Measurements from ENCODE around the gene TSKU.

Gene TSKU

DNA sequence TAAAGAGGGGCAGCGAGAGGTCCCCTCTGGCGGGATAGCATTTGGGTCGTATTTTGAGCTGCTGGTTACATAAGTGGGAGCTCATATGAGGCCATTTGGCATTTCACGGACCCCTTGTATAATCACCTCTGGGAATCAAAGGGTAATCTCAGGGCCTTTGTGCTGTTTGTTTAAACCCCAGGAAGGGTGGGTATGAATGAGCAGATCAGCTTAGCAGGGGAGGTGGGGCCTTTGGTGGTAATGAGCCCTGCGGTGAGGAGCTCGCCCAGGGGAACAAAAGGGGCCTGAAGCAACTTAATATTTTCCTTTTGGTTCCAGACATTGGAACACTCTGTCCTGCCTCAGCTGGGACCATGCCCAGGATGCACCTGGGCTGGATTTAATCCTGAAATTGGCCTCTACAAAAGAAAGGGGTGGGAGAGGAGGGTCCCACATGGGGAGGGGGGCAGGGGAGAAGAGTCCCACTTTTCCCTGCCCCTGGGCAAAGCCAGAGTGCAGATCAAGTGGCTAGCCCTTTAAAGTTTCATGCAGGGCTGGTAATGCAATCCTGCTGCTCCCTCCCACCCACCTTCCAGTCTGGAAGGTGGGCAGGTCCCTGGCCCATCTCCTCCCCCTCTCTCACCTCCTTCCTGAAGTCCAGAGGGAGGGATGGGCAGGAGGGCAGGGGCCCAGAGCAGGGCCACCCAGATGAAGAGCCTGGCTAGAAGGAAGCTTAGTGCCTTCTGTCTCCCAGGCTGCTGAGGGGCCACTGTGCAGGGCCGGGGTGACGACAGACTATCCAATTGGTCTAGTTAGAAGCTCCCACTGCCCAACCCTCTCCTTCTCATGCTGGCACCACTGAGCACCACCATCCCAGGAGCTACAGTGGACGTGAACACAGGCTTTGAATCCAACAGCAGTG lies 10.5 kb downstream of the TSKU start:
- peaks cover 6 to 13% of the 10 kb centered on the region in 2 donors for H3K27me3 Mint-ChIP-seq
- H3K4me1 Mint-ChIP-seq: no peaks in the 10 kb centered on the region
- no peak overlapping the region for H3K27ac Mint-ChIP-seq
- no peaks in the 10 kb centered on the region for H3K36me3 Mint-ChIP-seq
- DNase-seq (no peak), ATAC-seq (replicated peaks) (no peak)
- no peak overlapping the region for H3K4me3 Mint-ChIP-seq
- peaks cover 0 to 4% of the 10 kb centered on the region in 2 donors for H3K9me3 Mint-ChIP-seq

DNA sequence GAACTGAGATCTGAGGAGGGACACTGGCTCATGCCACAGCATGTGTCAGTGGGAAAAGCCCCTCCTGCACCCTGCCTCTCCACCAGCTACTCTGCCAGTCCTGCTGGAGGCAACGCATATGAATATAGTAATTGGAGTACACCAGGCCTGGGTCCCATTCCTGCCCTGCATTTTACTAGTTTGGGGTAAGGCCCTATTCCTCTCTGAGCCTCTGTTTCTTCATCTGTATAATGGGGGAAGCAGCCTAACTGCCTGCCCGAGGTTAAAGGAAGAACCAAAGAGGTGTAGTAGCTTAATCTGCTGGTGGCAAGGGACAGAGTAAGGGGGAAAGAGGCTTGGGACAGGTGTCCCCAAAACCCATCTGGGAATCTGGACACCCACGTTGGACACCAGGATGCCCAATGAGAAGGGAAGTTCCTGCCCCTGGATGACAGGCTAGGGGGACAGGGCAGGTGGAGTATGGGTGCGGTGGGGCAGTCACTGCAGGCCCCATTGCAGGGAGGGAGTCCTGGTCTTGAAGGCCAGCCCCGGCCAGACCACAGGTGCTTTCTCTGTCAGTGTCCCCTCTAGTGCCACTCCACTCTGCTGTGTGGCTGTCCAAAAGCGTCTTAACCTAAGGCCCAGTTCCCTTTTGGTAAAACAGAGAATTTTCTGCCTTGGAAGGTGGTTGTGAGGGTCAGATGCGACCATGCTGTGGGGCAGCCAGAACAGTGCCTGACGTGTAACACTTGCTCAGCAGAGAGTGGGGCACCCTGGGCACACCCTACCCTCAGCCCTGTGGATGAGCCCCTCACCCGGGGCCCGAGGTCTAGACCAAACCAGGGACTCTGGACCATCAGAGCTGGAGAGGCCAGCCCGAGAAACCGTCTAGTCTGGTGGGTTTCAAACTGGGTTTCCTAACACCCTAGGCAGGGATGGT lies 11.5 kb downstream of the TSKU start:
- H3K4me1 Mint-ChIP-seq: peaks cover 2 to 5% of the 10 kb centered on the region in 2 donors
- no peaks in the 10 kb centered on the region for H3K36me3 Mint-ChIP-seq
- peaks cover 6 to 13% of the 10 kb centered on the region in 2 donors for H3K27me3 Mint-ChIP-seq
- H3K27ac Mint-ChIP-seq: no peak overlapping the region
- DNase-seq (no peak), ATAC-seq (replicated peaks) (no peak)
- H3K9me3 Mint-ChIP-seq: peaks cover 0 to 4% of the 10 kb centered on the region in 2 donors
- no peak overlapping the region for H3K4me3 Mint-ChIP-seq

- Mint-ChIP-seq H3K9me3 (peaks cover 0 to 4% of the 10 kb centered on the region in 2 donors), H3K27ac (no peak overlapping the region), H3K36me3 (no peaks in the 10 kb centered on the region), H3K27me3 (peaks cover 13 to 15% of the 10 kb centered on the region in 2 donors), H3K4me3 (no peak overlapping the region), H3K4me1 (peaks cover 2 to 9% of the 10 kb centered on the region in 2 donors)
- DNase-seq (no peak), ATAC-seq (replicated peaks) (no peak)
Observed at GRCh38 chr11:76795290-76795935, 12.3 kb downstream of the TSKU start.

DNA sequence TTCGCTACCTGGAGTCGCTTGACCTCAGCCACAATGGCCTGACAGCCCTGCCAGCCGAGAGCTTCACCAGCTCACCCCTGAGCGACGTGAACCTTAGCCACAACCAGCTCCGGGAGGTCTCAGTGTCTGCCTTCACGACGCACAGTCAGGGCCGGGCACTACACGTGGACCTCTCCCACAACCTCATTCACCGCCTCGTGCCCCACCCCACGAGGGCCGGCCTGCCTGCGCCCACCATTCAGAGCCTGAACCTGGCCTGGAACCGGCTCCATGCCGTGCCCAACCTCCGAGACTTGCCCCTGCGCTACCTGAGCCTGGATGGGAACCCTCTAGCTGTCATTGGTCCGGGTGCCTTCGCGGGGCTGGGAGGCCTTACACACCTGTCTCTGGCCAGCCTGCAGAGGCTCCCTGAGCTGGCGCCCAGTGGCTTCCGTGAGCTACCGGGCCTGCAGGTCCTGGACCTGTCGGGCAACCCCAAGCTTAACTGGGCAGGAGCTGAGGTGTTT lies 12.8 kb downstream of the TSKU start:
- Mint-ChIP-seq H3K9me3 (peaks cover 0 to 4% of the 10 kb centered on the region in 2 donors), H3K4me1 (peaks cover 2 to 9% of the 10 kb centered on the region in 2 donors), H3K4me3 (no peak overlapping the region), H3K36me3 (no peaks in the 10 kb centered on the region), H3K27ac (no peak overlapping the region), H3K27me3 (peaks cover 12 to 13% of the 10 kb centered on the region in 2 donors)
- DNase-seq (no peak), ATAC-seq (replicated peaks) (no peak)

- Mint-ChIP-seq H3K27me3 (peaks cover 12 to 13% of the 10 kb centered on the region in 2 donors), H3K36me3 (no peaks in the 10 kb centered on the region), H3K4me1 (peaks cover 2 to 9% of the 10 kb centered on the region in 2 donors), H3K9me3 (peaks cover 0 to 4% of the 10 kb centered on the region in 2 donors), H3K27ac (no peak overlapping the region), H3K4me3 (no peak overlapping the region)
- DNase-seq: no peak
- no peak for ATAC-seq (replicated peaks)
Observed at GRCh38 chr11:76796511-76797198, 13.5 kb downstream of the TSKU start.

DNA sequence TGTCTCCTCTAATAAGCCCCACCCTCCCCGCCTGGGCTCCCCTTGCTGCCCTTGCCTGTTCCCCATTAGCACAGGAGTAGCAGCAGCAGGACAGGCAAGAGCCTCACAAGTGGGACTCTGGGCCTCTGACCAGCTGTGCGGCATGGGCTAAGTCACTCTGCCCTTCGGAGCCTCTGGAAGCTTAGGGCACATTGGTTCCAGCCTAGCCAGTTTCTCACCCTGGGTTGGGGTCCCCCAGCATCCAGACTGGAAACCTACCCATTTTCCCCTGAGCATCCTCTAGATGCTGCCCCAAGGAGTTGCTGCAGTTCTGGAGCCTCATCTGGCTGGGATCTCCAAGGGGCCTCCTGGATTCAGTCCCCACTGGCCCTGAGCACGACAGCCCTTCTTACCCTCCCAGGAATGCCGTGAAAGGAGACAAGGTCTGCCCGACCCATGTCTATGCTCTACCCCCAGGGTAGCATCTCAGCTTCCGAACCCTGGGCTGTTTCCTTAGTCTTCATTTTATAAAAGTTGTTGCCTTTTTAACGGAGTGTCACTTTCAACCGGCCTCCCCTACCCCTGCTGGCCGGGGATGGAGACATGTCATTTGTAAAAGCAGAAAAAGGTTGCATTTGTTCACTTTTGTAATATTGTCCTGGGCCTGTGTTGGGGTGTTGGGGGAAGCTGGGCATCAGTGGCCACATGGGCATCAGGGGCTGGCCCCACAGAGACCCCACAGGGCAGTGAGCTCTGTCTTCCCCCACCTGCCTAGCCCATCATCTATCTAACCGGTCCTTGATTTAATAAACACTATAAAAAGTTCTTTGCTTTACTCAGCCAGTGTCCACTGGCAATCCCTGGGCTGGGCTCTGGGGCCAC lies 14.4 kb downstream of the TSKU start:
- H3K27ac Mint-ChIP-seq: no peak overlapping the region
- H3K9me3 Mint-ChIP-seq: peaks cover 0 to 3% of the 10 kb centered on the region in 2 donors
- DNase-seq: no peak
- peaks cover 11 to 15% of the 10 kb centered on the region in 2 donors for H3K27me3 Mint-ChIP-seq
- ATAC-seq (replicated peaks): no peak
- H3K36me3 Mint-ChIP-seq: no peaks in the 10 kb centered on the region
- peaks cover 4 to 9% of the 10 kb centered on the region in 2 donors for H3K4me1 Mint-ChIP-seq
- H3K4me3 Mint-ChIP-seq: no peak overlapping the region

DNA sequence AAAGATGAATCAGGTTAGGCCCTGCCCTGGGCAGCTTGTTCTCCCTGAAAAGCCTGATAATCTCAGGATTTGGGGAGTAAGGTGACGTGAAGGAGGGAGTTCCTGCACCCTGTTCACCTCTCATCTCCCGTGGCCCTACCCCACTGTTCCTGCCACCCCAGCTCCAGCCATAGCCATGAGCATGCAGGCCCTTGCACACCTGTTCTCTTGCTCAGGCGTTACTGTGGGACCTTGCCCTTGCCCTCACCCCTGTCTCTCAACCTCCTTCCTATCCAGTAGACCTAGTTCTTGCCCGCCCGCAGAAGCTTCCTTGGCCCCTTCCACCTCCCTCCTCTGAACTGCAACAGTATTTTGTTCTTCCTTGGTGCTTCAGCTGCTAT lies 15.0 kb downstream of the TSKU start:
- H3K4me1 Mint-ChIP-seq: peaks cover 4 to 9% of the 10 kb centered on the region in 2 donors
- ATAC-seq (replicated peaks): no peak
- peak overlapping the region; percentile 37 for H3K27ac Mint-ChIP-seq
- no peak overlapping the region for H3K4me3 Mint-ChIP-seq
- H3K36me3 Mint-ChIP-seq: no peaks in the 10 kb centered on the region
- no peaks in the 10 kb centered on the region for H3K9me3 Mint-ChIP-seq
- DNase-seq: no peak
- peaks cover 10 to 14% of the 10 kb centered on the region in 2 donors for H3K27me3 Mint-ChIP-seq

DNA sequence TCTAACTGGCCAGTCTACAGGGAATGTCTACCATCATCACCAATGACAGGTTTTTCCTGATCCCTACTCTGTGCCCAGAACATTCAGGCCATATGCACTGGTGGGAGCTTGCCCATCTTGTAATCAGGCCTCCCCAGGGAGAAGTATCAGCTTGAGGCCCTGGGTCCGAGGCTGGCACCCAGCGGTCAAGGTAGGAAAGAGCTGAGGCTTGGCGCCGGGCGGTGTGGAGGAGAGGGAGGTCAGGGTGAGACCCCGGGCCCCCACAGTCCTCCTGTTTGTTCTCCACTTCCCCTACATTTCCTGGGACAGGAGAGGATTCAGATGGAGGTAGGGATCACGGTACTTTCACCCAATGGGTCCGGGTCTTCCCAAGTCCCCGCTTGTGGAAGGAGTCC lies 15.5 kb downstream of the TSKU start:
- Mint-ChIP-seq H3K9me3 (no peaks in the 10 kb centered on the region), H3K36me3 (no peaks in the 10 kb centered on the region), H3K27me3 (peaks cover 15 to 19% of the 10 kb centered on the region in 2 donors), H3K27ac (peak overlapping the region; percentile 37), H3K4me1 (peaks cover 4 to 9% of the 10 kb centered on the region in 2 donors), H3K4me3 (peak overlapping the region; percentile 56 to 72)
- ATAC-seq (replicated peaks) (no peak), DNase-seq (no peak)

DNA sequence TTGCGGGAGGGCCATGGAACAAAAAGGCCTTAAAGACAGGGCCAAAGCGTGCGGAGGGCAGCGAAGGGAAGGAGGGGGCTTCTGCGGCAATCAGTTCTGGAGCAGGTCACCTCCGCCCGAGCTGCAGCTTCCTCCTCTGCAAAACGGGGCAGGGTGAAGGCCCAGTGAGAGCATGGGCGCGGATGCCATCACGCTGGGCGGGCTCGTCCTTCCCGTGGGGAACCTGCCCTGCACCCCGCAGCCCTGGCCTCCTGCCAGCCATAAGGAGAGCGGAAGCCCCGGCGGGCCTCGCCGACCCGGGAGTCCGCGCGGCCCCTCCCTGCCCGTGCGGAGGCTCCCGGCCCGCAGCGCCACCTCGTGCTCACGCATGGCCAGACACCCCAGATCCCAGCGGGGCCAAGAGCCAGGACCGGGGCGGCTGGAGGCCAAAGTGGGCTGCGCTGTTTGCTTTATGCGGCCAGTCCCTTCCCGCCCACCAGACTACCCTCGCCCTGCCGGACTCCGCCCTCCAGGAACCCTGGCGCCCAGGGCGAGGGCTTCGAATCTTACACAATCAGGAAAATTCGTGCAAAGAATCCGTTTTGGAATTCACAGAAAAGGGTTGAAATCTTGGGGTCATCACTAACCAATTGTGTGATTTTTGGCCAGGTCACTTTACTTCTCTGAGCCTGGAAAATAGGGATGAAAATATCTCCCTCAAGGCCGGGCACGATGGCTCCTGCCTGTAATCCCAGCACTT lies 16.1 kb downstream of the TSKU start:
- Mint-ChIP-seq H3K4me3 (peak overlapping the region; percentile 56 to 72), H3K36me3 (no peaks in the 10 kb centered on the region), H3K27ac (no peak overlapping the region), H3K4me1 (peaks cover 4 to 9% of the 10 kb centered on the region in 2 donors), H3K27me3 (peaks cover 20 to 24% of the 10 kb centered on the region in 2 donors), H3K9me3 (no peaks in the 10 kb centered on the region)
- ATAC-seq (replicated peaks) (peak; percentile 94 to 95), DNase-seq (peak; percentile 68)

GRCh38 chr11:76800466-76801200 lies 17.5 kb downstream of the TSKU start:
- no peak for DNase-seq
- H3K9me3 Mint-ChIP-seq: no peaks in the 10 kb centered on the region
- no peak for ATAC-seq (replicated peaks)
- peaks cover 4 to 9% of the 10 kb centered on the region in 2 donors for H3K4me1 Mint-ChIP-seq
- H3K4me3 Mint-ChIP-seq: no peak overlapping the region
- no peaks in the 10 kb centered on the region for H3K36me3 Mint-ChIP-seq
- H3K27me3 Mint-ChIP-seq: peaks cover 31 to 32% of the 10 kb centered on the region in 2 donors
- H3K27ac Mint-ChIP-seq: no peak overlapping the region

GRCh38 chr11:76801225-76801624 lies 18.1 kb downstream of the TSKU start:
- DNase-seq: no peak
- Mint-ChIP-seq H3K27ac (no peak overlapping the region), H3K36me3 (no peaks in the 10 kb centered on the region), H3K4me3 (no peak overlapping the region), H3K27me3 (peaks cover 37 to 38% of the 10 kb centered on the region in 2 donors), H3K9me3 (no peaks in the 10 kb centered on the region), H3K4me1 (peaks cover 4 to 9% of the 10 kb centered on the region in 2 donors)
- no peak for ATAC-seq (replicated peaks)

GRCh38 chr11:76801736-76802135 lies 18.6 kb downstream of the TSKU start:
- Mint-ChIP-seq H3K4me1 (peaks cover 4 to 9% of the 10 kb centered on the region in 2 donors), H3K36me3 (no peaks in the 10 kb centered on the region), H3K4me3 (no peak overlapping the region), H3K9me3 (no peaks in the 10 kb centered on the region), H3K27me3 (peaks cover 42 to 43% of the 10 kb centered on the region in 2 donors), H3K27ac (no peak overlapping the region)
- DNase-seq: no peak
- ATAC-seq (replicated peaks): no peak

Data from stimulated activated naive B cell treated with anti-CD40 and anti-IgM and Interleukin-4, amounts not matched to agents 10 μg/mL and 1 μg/mL and 100 μg/mL, for 72 hours (primary cell).